A549 (cell line): Measurements from ENCODE around the gene TMC6. TPM values are rescaled to one million over a fixed set of nuclear protein-coding genes. Genes with fewer than 3 reads are reported as not detected.

Source experiments
- ATAC-seq, 2 experiments: fragments of 200-7000 bp in 1 of 2; fragments of >200 bp in 1 of 2; cut with Nextera tagmentation in 1 of 2; cut with Tn5 transposase in 1 of 2; 3 replicates each; pipeline versions ENCODE4 v1.8.0 to v1.9.1; 2018 to 2020; ENCODE audit warnings: mild to moderate bottlenecking in 1 of 2, moderate library complexity in 1 of 2
- CTCF ChIA-PET: fragments of 300-600 bp; sonication (Branson Sonifier 250); formaldehyde crosslinking; extraction: SDS; loops from one replicate; lab custom pipeline; 2021; ENCODE audit warnings: antibody characterized with exemption, inconsistent platforms; lab: Yijun Ruan, JAX
- POLR2A ChIA-PET: fragments of 350-600 bp; formaldehyde crosslinking; extraction: SDS; loops from one replicate; lab custom pipeline; 2021; ENCODE audit warnings: antibody characterized with exemption, inconsistent platforms; lab: Yijun Ruan, JAX
- DNase-seq, 2 experiments: peaks; one replicate each; pipeline versions ENCODE4 v3.0.0 to v3.0.0-alpha.2; 2011 to 2016; ENCODE audit warnings: low read depth in 1 of 2, low spot score in 1 of 2
- FAIRE-seq: peaks from 2 replicates; lab custom pipeline; 2011; peaks lifted over from hg19 to GRCh38; lab: Jason Lieb, UNC
- H3K27ac ChIP-seq, 2 experiments: fragments of >200 bp; sonication (Bioruptor Twin); formaldehyde crosslinking; 3 replicates each; pipeline ENCODE4 v1.5.1; 2016 to 2017
- H3K4me1 ChIP-seq: fragments of >200 bp; sonication (Bioruptor Twin); formaldehyde crosslinking; 3 replicates; pipeline ENCODE4 v1.6.1; 2016
- H3K4me2 ChIP-seq: fragments of >200 bp; sonication (Bioruptor Twin); formaldehyde crosslinking; 3 replicates; pipeline ENCODE4 v1.6.1; 2016
- H3K4me3 ChIP-seq: fragments of >200 bp; sonication (Bioruptor Twin); formaldehyde crosslinking; 3 replicates; pipeline ENCODE4 v1.5.1; 2016
- H3K9me3 ChIP-seq: fragments of >200 bp; sonication (Bioruptor Twin); formaldehyde crosslinking; 3 replicates; pipeline ENCODE4 v1.6.1; 2016
- CTCF ChIP-seq: fragments of >200 bp; sonication (Bioruptor Twin); formaldehyde crosslinking; IDR thresholded peaks from 3 replicates; pipeline ENCODE4 v1.5.1; 2016
- EP300 ChIP-seq, 2 experiments: fragments of >200 bp; sonication (Bioruptor Twin); formaldehyde crosslinking; IDR thresholded peaks; 2 replicates in 1 of 2; 3 replicates in 1 of 2; pipeline ENCODE4 v1.6.1; 2016 to 2017
- GATA3 ChIP-seq: IDR thresholded peaks from 2 replicates; pipeline ENCODE4 v1.6.1; 2012; ENCODE audit warnings: borderline replicate concordance
- HES2 ChIP-seq: fragments of >200 bp; sonication (Bioruptor Twin); formaldehyde crosslinking; IDR thresholded peaks from 2 replicates; pipeline ENCODE4 v1.6.1; 2016
- HOXA7 ChIP-seq: fragments of 250-450 bp; sonication (Bioruptor Pico); IDR thresholded peaks from 2 replicates; pipeline ENCODE4 v1.5.0; 2020; ENCODE audit warnings: mild to moderate bottlenecking, moderate library complexity
- HOXB5 ChIP-seq: fragments of 250-450 bp; sonication (Bioruptor Pico); IDR thresholded peaks from 2 replicates; pipeline ENCODE4 v1.5.0; 2020; ENCODE audit warnings: mild to moderate bottlenecking, moderate library complexity
- KDM1A ChIP-seq: fragments of 200-600 bp; sonication (generic); IDR thresholded peaks from 2 replicates; pipeline ENCODE4 v1.6.1; 2016; ENCODE audit warnings: low read depth, mild to moderate bottlenecking
- RAD21 ChIP-seq, 2 experiments: fragments of >200 bp in 1 of 2; sonication (Bioruptor Twin) in 1 of 2; formaldehyde crosslinking in 1 of 2; IDR thresholded peaks in 1 of 2; conservative IDR thresholded peaks in 1 of 2; 2 replicates in 1 of 2; 3 replicates in 1 of 2; pipeline ENCODE4 v1.6.1; 2012 to 2018; ENCODE audit warnings: inconsistent platforms in 1 of 2
- RFX5 ChIP-seq: fragments of 450-650 bp; IDR thresholded peaks from 2 replicates; pipeline ENCODE4 v1.7.1; 2014; ENCODE audit warnings: antibody characterized with exemption, mild to moderate bottlenecking, moderate library complexity
- RNF2 ChIP-seq: fragments of 200-600 bp; sonication (generic); IDR thresholded peaks from 2 replicates; pipeline ENCODE4 v1.6.1; 2016; ENCODE audit warnings: low read depth, mild to moderate bottlenecking, antibody characterized with exemption, moderate library complexity, borderline replicate concordance
- SMC3 ChIP-seq: fragments of >200 bp; sonication (Bioruptor Twin); formaldehyde crosslinking; IDR thresholded peaks from 3 replicates; pipeline ENCODE4 v1.6.1; 2018; ENCODE audit warnings: inconsistent platforms
- USF2 ChIP-seq: fragments of 450-650 bp; IDR thresholded peaks from 2 replicates; pipeline ENCODE4 v1.6.1; 2014; ENCODE audit warnings: antibody characterized with exemption
- ZFP36 ChIP-seq: fragments of 450-650 bp; IDR thresholded peaks from 2 replicates; pipeline ENCODE4 v1.6.1; 2014; ENCODE audit warnings: borderline replicate concordance; ENCODE audit not compliant: partially characterized antibody
- ZNF302 ChIP-seq: fragments of 250-450 bp; sonication (Bioruptor Pico); IDR thresholded peaks from 2 replicates; pipeline ENCODE4 v1.9.0; 2021; ENCODE audit warnings: inconsistent platforms, mild to moderate bottlenecking, moderate library complexity
- ZSCAN20 ChIP-seq: fragments of 250-450 bp; sonication (Bioruptor Pico); IDR thresholded peaks from 2 replicates; pipeline ENCODE4 v1.8.0; 2022; ENCODE audit warnings: mild to moderate bottlenecking, moderate library complexity
- WGBS: methylation state at CpG from one replicate; pipeline ENCODE4 v1.1.6; 2017; ENCODE audit errors: missing lambda C conversion rate; 5-methylcytosine and 5-hydroxymethylcytosine counted together
- polyA plus RNA-seq, 4 experiments: library from polyadenylated mRNA; depleted of rRNA in 3 of 4; stranded (reverse); fragments of >200 nt; fragmentation: RNase III in 1 of 4; extraction: RNeasy Plus Mini Kit Qiagen cat#74134 plus additional on column Dnase treatment in 1 of 4; gene quantifications; 2 replicates in 3 of 4; 3 replicates in 1 of 4; pipeline ENCODE4 v1.2.3, GENCODE V29; 2011 to 2017

Gene TMC6
- polyA plus RNA-seq, 2 of the 4 experiments (the other 2 are of a cell fraction), result 4.7 to 9.4 TPM

GRCh38 chr17:78118801-78119241, 9.7 kb downstream of the TMC6 start:
- ATAC-seq (no peak), DNase-seq (no peak), FAIRE-seq (no peak)
- H3K4me1 ChIP-seq, result no peaks in the 10 kb centered on the region
- ChIA-PET CTCF (interaction anchor here (0.7 to 13.7 kb wide), 11 partner anchors 9 to 132 kb away, joined by 3 to 164 read pairs (median 4); partner anchors contain the start of gene TK1), POLR2A (no interaction called here)
- no peaks in the 10 kb centered on the region for H3K9me3 ChIP-seq
- WGBS, result 77% methylated on average over 8 of the region's 14 CpGs
- H3K4me3 ChIP-seq, result no peak overlapping the region
- TF ChIP-seq RFX5 (no peak), HOXA7 (CRISPR knock-in tag) (no peak), ZFP36 (no peak)
- H3K27ac ChIP-seq, result no peak overlapping the region
- H3K4me2 ChIP-seq, result no peak overlapping the region

GRCh38 chr17:78117027-78117981, 11.3 kb downstream of the TMC6 start:
- DNase-seq (no peak), FAIRE-seq (no peak), ATAC-seq (peak; percentile 44 to 76; a peak in 5 of 6 replicates)
- 79% methylated on average over 31 of the region's 41 CpGs for WGBS
- H3K4me1 ChIP-seq, result no peaks in the 10 kb centered on the region
- no peak overlapping the region for H3K4me3 ChIP-seq
- H3K27ac ChIP-seq, result no peak overlapping the region
- TF ChIP-seq USF2 (no peak), RAD21 (conservative IDR thresholded peaks at IDR 0.05 in 1 of 2, IDR thresholded peaks at IDR 0.05 in 1 of 2) (peak; percentile 51; a peak in 4 of 5 replicates), SMC3 (peak; percentile 56; the same call in 2 of the 3 replicates), CTCF (peak; percentile 57)
- TF ChIP-seq, all 56 proteins: peak for 3
- ChIA-PET CTCF (interaction anchor here (0.7 to 13.7 kb wide), 9 partner anchors 7 to 133 kb away, joined by 3 to 199 read pairs (median 5); no protein-coding TSS in a partner anchor), POLR2A (interaction anchor here (1.3 kb wide), 1 partner anchor 11 kb away, joined by 7 read pairs; the partner anchor contains the start of gene TMC6)
- no peaks in the 10 kb centered on the region for H3K9me3 ChIP-seq
- no peak overlapping the region for H3K4me2 ChIP-seq

- ChIA-PET POLR2A (interaction anchor here (1.3 kb wide), 1 partner anchor 12 kb away, joined by 7 read pairs; the partner anchor contains the start of gene TMC6), CTCF (interaction anchor here (1.0 to 12.7 kb wide), 5 partner anchors 8 to 134 kb away, joined by 3 to 199 read pairs (median 7); no protein-coding TSS in a partner anchor)
- 95% methylated on average over 9 of the region's 9 CpGs for WGBS
- no peak for DNase-seq
- no peak overlapping the region for H3K4me2 ChIP-seq
- no peaks in the 10 kb centered on the region for H3K9me3 ChIP-seq
- no peak for ATAC-seq
- H3K27ac ChIP-seq, result no peak overlapping the region
- no peak overlapping the region for H3K4me3 ChIP-seq
- H3K4me1 ChIP-seq, result no peaks in the 10 kb centered on the region
- FAIRE-seq, result no peak
- TF ChIP-seq HES2 (no peak), RNF2 (no peak), KDM1A (no peak), EP300 (IDR thresholded peaks at IDR 0.05) (no peak), ZNF302 (no peak), ZSCAN20 (CRISPR knock-in tag) (no peak), CTCF (no peak), USF2 (no peak), GATA3 (no peak), SMC3 (no peak), HOXB5 (CRISPR knock-in tag) (no peak)
- TF ChIP-seq, all 56 proteins: peak for 0
Observed at GRCh38 chr17:78116411-78116810, 12.1 kb downstream of the TMC6 start.
